GM23248 (cell line): ENCODE measurements around the gene ABHD6. TPM values are rescaled to one million over a fixed set of nuclear protein-coding genes. Genes with fewer than 3 reads are reported as not detected.
"Not testable (repeated sequence)": the region's sequence is repeated elsewhere in the genome, so short reads cannot be mapped to it uniquely, and the experiment has no call there.

Source experiments
- DNase-seq: peaks from one replicate; pipeline ENCODE4 v3.0.0-alpha.2; 2015
- H2AFZ ChIP-seq: fragments of 200-600 bp; sonication (generic); 2 replicates; pipeline ENCODE4 v1.6.1; 2016; ENCODE audit warnings: antibody characterized with exemption
- H3F3A ChIP-seq: fragments of 200-600 bp; sonication (generic); 2 replicates; pipeline ENCODE4 v1.6.1; 2016; ENCODE audit warnings: mild to moderate bottlenecking, antibody characterized with exemption, mixed run types; ENCODE audit not compliant: insufficient read depth
- H3K27ac ChIP-seq: fragments of 200-600 bp; sonication (generic); 2 replicates; pipeline ENCODE4 v1.5.1; 2016; ENCODE audit warnings: mild to moderate bottlenecking
- H3K27me3 ChIP-seq: fragments of 200-600 bp; sonication (generic); replicated peaks from 2 replicates; pipeline ENCODE4 v1.6.1; 2016; ENCODE audit warnings: mild to moderate bottlenecking; ENCODE audit not compliant: insufficient read depth
- H3K36me3 ChIP-seq: fragments of 200-600 bp; sonication (generic); 2 replicates; pipeline ENCODE4 v1.6.1; 2016; ENCODE audit warnings: low read depth, mild to moderate bottlenecking
- H3K4me1 ChIP-seq: fragments of 200-600 bp; sonication (generic); 2 replicates; pipeline ENCODE4 v1.6.1; 2016; ENCODE audit warnings: mild to moderate bottlenecking; ENCODE audit not compliant: insufficient read depth
- H3K4me2 ChIP-seq: fragments of 200-600 bp; sonication (generic); one replicate; pipeline ENCODE4 v1.6.1; 2016; ENCODE audit warnings: mild to moderate bottlenecking; ENCODE audit not compliant: unreplicated experiment
- H3K4me3 ChIP-seq: fragments of 200-600 bp; sonication (generic); 2 replicates; pipeline ENCODE4 v1.5.1; 2016; ENCODE audit warnings: mild to moderate bottlenecking
- H3K79me2 ChIP-seq: fragments of 200-600 bp; sonication (generic); 2 replicates; pipeline ENCODE4 v1.6.1; 2016; ENCODE audit warnings: mild to moderate bottlenecking; ENCODE audit not compliant: insufficient read depth
- H3K9ac ChIP-seq: fragments of 200-600 bp; sonication (generic); 2 replicates; pipeline ENCODE4 v1.6.1; 2016; ENCODE audit warnings: mild to moderate bottlenecking
- H3K9me2 ChIP-seq: fragments of 200-600 bp; sonication (generic); 2 replicates; pipeline ENCODE4 v1.6.1; 2016; ENCODE audit warnings: mixed run types, mild to moderate bottlenecking, moderate library complexity; ENCODE audit not compliant: insufficient read depth
- H3K9me3 ChIP-seq: fragments of 200-600 bp; sonication (generic); one replicate; pipeline ENCODE4 v1.6.1; 2017; ENCODE audit warnings: low read depth
- H4K20me1 ChIP-seq: fragments of 200-600 bp; sonication (generic); 2 replicates; pipeline ENCODE4 v1.6.0; 2016; ENCODE audit not compliant: insufficient read depth
- EZH2 ChIP-seq: fragments of 200-600 bp; sonication (generic); IDR thresholded peaks from 2 replicates; pipeline ENCODE4 v1.6.1; 2018; ENCODE audit warnings: antibody characterized with exemption, mild to moderate bottlenecking; ENCODE audit not compliant: insufficient read depth, poor library complexity, severe bottlenecking
- EZH2phosphoT487 ChIP-seq: fragments of 200-600 bp; sonication (generic); IDR thresholded peaks from 2 replicates; pipeline ENCODE4 v1.6.1; 2018; ENCODE audit warnings: antibody characterized with exemption, moderate library complexity, mild to moderate bottlenecking, low read depth; ENCODE audit not compliant: insufficient read depth
- WGBS, 2 experiments: methylation state at CpG; one replicate each; pipeline ENCODE4 v1.1.6; 2015 to 2017; ENCODE audit warnings: low lambda C conversion rate in 2 of 2, low coverage in 1 of 2; ENCODE audit errors: missing lambda C conversion rate in 2 of 2; 5-methylcytosine and 5-hydroxymethylcytosine counted together
- in situ Hi-C: fragments of 300-500 bp; cut with MboI; formaldehyde crosslinking; loops from 2 replicates; pipeline ENCODE4 v1.15.0; 2020
- polyA plus RNA-seq: library from polyadenylated mRNA; unstranded; fragments of >200 nt; fragmentation: Nextera tagmentation; extraction: Ambion mirVana; gene quantifications from 2 replicates; pipeline ENCODE4 v1.2.1, GENCODE V29; 2016
- total RNA-seq: library from RNA; depleted of rRNA; stranded (reverse); fragments of >200 nt; shearing (Covaris generic); gene quantifications from 2 replicates; pipeline ENCODE4 v1.2.3, GENCODE V29; 2014

The ABHD6 gene
- total and polyA plus RNA-seq, 2 experiments from 2014 or later: 4.4 to 5.3 TPM

DNA sequence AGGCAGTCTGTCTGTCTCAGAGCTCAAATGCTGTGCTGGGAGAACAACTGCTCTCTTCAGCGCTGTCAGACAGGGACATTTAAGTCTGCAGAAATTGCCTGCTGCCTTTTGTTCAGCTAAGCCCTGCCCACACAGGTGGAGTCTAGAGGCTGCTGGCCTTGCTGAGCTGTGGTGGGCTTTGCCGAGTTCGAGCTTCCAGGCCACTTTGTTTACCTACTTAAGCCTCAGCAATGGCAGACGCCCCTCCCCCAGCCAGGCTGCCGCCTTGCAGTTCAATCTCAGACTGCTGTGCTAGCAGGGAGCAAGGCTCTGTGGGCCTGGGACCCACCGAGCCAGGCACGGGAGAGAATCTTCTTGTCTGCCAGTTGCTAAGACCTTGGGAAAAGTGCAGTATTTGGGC lies 43.5 kb downstream of the ABHD6 start:
- 69 to 72% methylated on average over 7 of the region's 7 CpGs for WGBS, 2 experiments
- in situ Hi-C loops: no loop called here

DNA sequence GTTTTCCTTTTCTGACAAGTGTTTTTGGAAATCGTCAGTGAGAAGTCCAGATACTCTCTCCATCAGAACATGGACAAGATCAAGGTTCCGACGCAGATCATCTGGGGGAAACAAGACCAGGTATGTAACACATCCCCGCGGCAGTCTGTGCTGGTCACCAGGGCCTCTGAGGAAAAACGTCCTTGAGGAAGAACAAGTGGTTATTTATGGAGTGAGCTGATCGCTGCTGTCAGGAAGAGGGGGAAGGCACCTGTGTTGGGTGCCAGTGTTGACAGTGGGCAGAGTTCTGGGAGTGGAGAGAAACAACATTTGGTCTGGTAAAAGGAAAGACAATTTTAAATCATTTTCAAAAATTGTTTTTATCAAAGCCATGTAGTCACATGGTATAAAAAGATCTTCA lies 47.7 kb downstream of the ABHD6 start:
- H3K79me2 ChIP-seq: no peaks in the 10 kb centered on the region
- H3K4me1 ChIP-seq: no peaks in the 10 kb centered on the region
- H3K27ac ChIP-seq: no peak overlapping the region
- H3K27me3 ChIP-seq: no peaks in the 10 kb centered on the region
- in situ Hi-C loops: no loop called here
- no peaks in the 10 kb centered on the region for H4K20me1 ChIP-seq
- H3K4me2 ChIP-seq: no peak overlapping the region
- no peak for TF ChIP-seq EZH2
- no peak for TF ChIP-seq EZH2phosphoT487
- WGBS, 2 experiments: 81 to 84% methylated on average over 7 of the region's 7 CpGs
- DNase-seq: no peak
- no peaks in the 10 kb centered on the region for H3K36me3 ChIP-seq
- no peaks in the 10 kb centered on the region for H3F3A ChIP-seq
- H3K9ac ChIP-seq: no peak overlapping the region
- H3K4me3 ChIP-seq: no peak overlapping the region
- H3K9me2 ChIP-seq: no peaks in the 10 kb centered on the region
- H3K9me3 ChIP-seq: no peaks in the 10 kb centered on the region
- no peak overlapping the region for H2AFZ ChIP-seq

More for the DNA sequence above, 43.5 kb downstream of the ABHD6 start:
- H3K4me3 ChIP-seq: no peak overlapping the region
- H3K36me3 ChIP-seq: no peaks in the 10 kb centered on the region
- TF ChIP-seq EZH2 (no peak), EZH2phosphoT487 (no peak)
- no peaks in the 10 kb centered on the region for H3K9me2 ChIP-seq
- H3K27ac ChIP-seq: no peak overlapping the region
- H3K4me2 ChIP-seq: no peak overlapping the region
- DNase-seq: no peak
- H3F3A ChIP-seq: no peaks in the 10 kb centered on the region
- H3K27me3 ChIP-seq: no peaks in the 10 kb centered on the region
- no peaks in the 10 kb centered on the region for H3K79me2 ChIP-seq
- H3K9me3 ChIP-seq: no peaks in the 10 kb centered on the region
- H4K20me1 ChIP-seq: no peaks in the 10 kb centered on the region
- no peak overlapping the region for H2AFZ ChIP-seq
- H3K4me1 ChIP-seq: no peaks in the 10 kb centered on the region
- no peak overlapping the region for H3K9ac ChIP-seq

DNA sequence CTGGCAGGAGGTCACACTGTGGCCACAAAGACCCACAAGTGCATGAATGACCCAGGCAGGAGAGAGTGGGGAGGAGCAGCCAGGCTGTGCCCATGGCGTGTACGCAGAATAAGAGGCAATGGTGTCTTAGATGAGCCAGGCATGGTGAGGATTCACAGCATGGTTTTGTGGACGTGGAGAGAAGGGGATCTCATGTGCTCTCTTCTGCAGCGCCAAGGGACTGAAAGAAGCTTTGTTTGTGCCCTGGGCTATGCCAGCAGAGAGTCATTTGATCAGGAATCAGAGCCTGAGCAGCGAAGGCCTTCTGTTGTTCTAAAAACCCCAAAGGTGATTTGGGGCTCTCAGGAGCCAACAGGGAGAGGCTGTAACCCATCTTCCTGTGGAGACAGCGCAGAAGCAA lies 49.8 kb downstream of the ABHD6 start:
- H3K27me3 ChIP-seq: no peaks in the 10 kb centered on the region
- H3K4me1 ChIP-seq: no peaks in the 10 kb centered on the region
- no peak overlapping the region for H3K4me2 ChIP-seq
- no peaks in the 10 kb centered on the region for H3F3A ChIP-seq
- in situ Hi-C loops: no loop called here
- H3K79me2 ChIP-seq: no peaks in the 10 kb centered on the region
- no peak overlapping the region for H3K27ac ChIP-seq
- no peaks in the 10 kb centered on the region for H4K20me1 ChIP-seq
- no peaks in the 10 kb centered on the region for H3K36me3 ChIP-seq
- H3K9ac ChIP-seq: no peak overlapping the region
- no peak for TF ChIP-seq EZH2phosphoT487
- TF ChIP-seq EZH2: no peak
- WGBS, 2 experiments: 91 to 92% methylated on average over 6 of the region's 6 CpGs
- no peak overlapping the region for H2AFZ ChIP-seq
- no peaks in the 10 kb centered on the region for H3K9me3 ChIP-seq
- no peaks in the 10 kb centered on the region for H3K9me2 ChIP-seq
- DNase-seq: no peak
- H3K4me3 ChIP-seq: no peak overlapping the region

DNA sequence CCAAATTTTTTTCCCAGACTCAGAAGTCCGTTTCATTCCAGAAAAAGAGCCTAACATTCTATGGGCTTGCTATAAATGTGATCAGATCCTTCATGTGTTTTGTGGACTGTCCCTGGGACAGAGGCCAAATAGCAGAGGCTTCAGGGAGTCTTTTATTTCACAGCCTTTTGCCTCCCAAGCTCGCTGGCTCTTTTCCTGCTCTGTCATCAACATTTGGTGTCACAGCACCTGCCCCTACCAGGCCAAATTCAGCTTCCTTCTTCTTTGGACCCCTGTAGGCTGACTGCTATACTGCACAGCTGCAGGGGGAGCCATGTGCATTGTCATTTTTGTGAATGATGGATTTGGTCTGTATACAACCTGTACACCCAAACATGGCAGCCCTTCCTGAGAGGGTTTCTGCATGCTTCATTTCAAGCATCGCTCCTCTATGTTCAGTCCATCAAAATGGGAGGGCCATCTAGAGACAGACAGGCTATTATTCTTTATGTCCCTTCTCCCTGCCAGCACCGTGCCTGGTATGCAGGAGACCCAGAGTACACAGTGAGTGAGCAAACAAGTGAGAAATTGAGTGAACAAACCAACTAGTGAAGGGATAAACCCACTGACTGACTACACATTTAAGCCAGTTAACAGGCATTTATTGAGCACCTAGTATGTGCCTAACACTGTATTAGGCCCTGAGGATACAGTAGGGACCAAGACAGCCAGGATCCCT lies 50.6 kb downstream of the ABHD6 start:
- no peaks in the 10 kb centered on the region for H4K20me1 ChIP-seq
- H3K36me3 ChIP-seq: no peaks in the 10 kb centered on the region
- no peak overlapping the region for H3K9ac ChIP-seq
- no peaks in the 10 kb centered on the region for H3K79me2 ChIP-seq
- no peaks in the 10 kb centered on the region for H3K9me3 ChIP-seq
- in situ Hi-C loops: no loop called here
- TF ChIP-seq EZH2 (no peak), EZH2phosphoT487 (no peak)
- no peak overlapping the region for H3K4me2 ChIP-seq
- no peaks in the 10 kb centered on the region for H3K27me3 ChIP-seq
- H3K27ac ChIP-seq: no peak overlapping the region
- H3K4me1 ChIP-seq: no peaks in the 10 kb centered on the region
- H3F3A ChIP-seq: no peaks in the 10 kb centered on the region
- WGBS, 2 experiments: 82 to 84% methylated on average over 4 of the region's 4 CpGs
- no peaks in the 10 kb centered on the region for H3K9me2 ChIP-seq
- H2AFZ ChIP-seq: no peak overlapping the region
- DNase-seq: no peak
- no peak overlapping the region for H3K4me3 ChIP-seq

DNA sequence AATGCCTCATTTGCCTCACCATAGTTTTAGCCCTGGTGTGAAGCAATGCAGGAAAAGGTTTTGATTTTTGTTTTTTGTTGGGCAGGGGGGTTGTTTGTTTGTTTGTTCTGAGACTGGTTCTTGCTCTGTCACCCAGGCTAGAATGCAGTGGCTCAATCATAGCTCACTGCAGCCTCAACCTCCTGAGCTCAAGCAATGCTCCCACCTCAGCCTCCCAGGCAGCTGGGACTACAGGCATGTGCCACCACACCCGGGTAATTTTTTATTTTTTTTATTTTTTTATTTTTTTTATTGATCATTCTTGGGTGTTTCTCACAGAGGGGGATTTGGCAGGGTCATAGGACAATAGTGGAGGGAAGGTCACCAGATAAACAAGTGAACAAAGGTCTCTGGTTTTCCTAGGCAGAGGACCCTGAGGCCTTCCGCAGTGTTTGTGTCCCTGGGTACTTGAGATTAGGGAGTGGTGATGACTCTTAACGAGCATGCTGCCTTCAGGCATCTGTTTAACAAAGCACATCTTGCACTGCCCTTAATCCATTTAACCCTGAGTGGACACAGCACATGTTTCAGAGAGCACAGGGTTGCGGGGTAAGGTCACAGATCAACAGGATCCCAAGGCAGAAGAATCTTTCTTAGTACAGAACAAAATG lies 51.5 kb downstream of the ABHD6 start:
- H3K9me2 ChIP-seq, H3K27me3 ChIP-seq, H3K9me3 ChIP-seq, H3K27ac ChIP-seq, H3F3A ChIP-seq, H4K20me1 ChIP-seq, in situ Hi-C loops, H3K79me2 ChIP-seq, H3K36me3 ChIP-seq, H3K4me1 ChIP-seq, H3K9ac ChIP-seq, H3K4me2 ChIP-seq, H2AFZ ChIP-seq, H3K4me3 ChIP-seq, DNase-seq: not testable (repeated sequence)
- WGBS, 2 experiments: 70 to 83% methylated on average over 4 of the region's 4 CpGs

DNA sequence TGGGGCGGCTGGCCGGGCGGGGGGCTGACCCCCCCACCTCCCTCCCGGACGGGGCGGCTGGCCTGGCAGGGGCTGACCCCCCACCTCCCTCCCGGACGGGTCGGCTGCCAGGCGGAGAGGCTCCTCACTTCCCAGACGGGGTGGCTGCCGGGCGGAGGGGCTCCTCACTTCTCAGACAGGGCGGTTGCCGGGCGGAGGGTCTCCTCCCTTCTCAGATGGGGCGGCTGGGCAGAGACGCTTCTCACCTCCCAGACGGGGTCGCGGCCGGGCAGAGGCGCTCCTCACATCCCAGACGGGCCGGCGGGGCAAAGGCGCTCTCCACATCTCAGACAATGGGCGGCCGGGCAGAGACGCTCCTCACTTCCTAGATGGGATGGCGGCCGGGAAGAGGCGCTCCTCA lies 52.9 kb downstream of the ABHD6 start:
- H3K4me3 ChIP-seq, H3K27ac ChIP-seq, H3K4me1 ChIP-seq, H3K79me2 ChIP-seq, H4K20me1 ChIP-seq, H3K9me3 ChIP-seq, H3K36me3 ChIP-seq, H3K9ac ChIP-seq, H3K27me3 ChIP-seq, H3K4me2 ChIP-seq, H3F3A ChIP-seq, H2AFZ ChIP-seq, in situ Hi-C loops, H3K9me2 ChIP-seq, DNase-seq: not testable (repeated sequence)
- 94% methylated on average over 18 of the region's 33 CpGs; no CpG with 5 or more reads in 1 of the 2 experiments for WGBS, 2 experiments
